ENCODE results near the gene OBSCN. TPM values are rescaled to one million over a fixed set of nuclear protein-coding genes. Genes with fewer than 3 reads are reported as not detected.

OBSCN gene
- total and polyA plus RNA-seq, 2 of the 13 experiments (the other 11 are each of a cell fraction or from before 2014, with no cell fraction given) = 0.20 TPM

- TF ChIP-seq, protein P1, sequence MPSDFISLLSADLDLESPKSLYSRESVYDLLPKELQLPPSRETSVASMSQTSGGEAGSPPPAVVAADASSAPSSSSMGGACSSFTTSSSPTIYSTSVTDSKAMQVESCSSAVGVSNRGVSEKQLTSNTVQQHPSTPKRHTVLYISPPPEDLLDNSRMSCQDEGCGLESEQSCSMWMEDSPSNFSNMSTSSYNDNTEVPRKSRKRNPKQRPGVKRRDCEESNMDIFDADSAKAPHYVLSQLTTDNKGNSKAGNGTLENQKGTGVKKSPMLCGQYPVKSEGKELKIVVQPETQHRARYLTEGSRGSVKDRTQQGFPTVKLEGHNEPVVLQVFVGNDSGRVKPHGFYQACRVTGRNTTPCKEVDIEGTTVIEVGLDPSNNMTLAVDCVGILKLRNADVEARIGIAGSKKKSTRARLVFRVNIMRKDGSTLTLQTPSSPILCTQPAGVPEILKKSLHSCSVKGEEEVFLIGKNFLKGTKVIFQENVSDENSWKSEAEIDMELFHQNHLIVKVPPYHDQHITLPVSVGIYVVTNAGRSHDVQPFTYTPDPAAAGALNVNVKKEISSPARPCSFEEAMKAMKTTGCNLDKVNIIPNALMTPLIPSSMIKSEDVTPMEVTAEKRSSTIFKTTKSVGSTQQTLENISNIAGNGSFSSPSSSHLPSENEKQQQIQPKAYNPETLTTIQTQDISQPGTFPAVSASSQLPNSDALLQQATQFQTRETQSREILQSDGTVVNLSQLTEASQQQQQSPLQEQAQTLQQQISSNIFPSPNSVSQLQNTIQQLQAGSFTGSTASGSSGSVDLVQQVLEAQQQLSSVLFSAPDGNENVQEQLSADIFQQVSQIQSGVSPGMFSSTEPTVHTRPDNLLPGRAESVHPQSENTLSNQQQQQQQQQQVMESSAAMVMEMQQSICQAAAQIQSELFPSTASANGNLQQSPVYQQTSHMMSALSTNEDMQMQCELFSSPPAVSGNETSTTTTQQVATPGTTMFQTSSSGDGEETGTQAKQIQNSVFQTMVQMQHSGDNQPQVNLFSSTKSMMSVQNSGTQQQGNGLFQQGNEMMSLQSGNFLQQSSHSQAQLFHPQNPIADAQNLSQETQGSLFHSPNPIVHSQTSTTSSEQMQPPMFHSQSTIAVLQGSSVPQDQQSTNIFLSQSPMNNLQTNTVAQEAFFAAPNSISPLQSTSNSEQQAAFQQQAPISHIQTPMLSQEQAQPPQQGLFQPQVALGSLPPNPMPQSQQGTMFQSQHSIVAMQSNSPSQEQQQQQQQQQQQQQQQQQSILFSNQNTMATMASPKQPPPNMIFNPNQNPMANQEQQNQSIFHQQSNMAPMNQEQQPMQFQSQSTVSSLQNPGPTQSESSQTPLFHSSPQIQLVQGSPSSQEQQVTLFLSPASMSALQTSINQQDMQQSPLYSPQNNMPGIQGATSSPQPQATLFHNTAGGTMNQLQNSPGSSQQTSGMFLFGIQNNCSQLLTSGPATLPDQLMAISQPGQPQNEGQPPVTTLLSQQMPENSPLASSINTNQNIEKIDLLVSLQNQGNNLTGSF (CRISPR knock-in tag; IDR thresholded peaks at IDR 0.05) = no peak
- TF ChIP-seq, protein P2, sequence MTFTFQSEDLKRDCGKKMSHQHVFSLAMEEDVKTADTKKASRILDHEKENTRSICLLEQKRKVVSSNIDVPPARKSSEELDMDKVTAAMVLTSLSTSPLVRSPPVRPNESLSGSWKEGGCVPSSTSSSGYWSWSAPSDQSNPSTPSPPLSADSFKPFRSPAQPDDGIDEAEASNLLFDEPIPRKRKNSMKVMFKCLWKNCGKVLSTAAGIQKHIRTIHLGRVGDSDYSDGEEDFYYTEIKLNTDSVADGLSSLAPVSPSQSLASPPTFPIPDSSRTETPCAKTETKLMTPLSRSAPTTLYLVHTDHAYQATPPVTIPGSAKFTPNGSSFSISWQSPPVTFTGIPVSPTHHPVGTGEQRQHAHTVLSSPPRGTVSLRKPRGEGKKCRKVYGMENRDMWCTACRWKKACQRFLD (CRISPR knock-in tag; IDR thresholded peaks at IDR 0.05; ENCODE audit: borderline replicate concordance) = no peak
- TF ChIP-seq ZSCAN22 (CRISPR knock-in tag; IDR thresholded peaks at IDR 0.05) (no peak), ZNF451 (CRISPR knock-in tag; IDR thresholded peaks at IDR 0.05) (no peak), CCDC6 (CRISPR knock-in tag; IDR thresholded peaks at IDR 0.05) (no peak), POLR2AphosphoS2 (IDR thresholded peaks at IDR 0.05; ENCODE audit: low read depth, low read length) (no peak), ZNF776 (CRISPR knock-in tag; IDR thresholded peaks at IDR 0.05) (no peak)
Observed at GRCh38 chr1:228377664-228378089, 169.8 kb downstream of the OBSCN start (continued).
